OCI-LY3 (cell line): ENCODE results near the gene OPRPN.

Source experiments
- H2AFZ ChIP-seq: fragments of 200-600, 300-600 bp; shearing (Covaris generic); 2 replicates; pipeline ENCODE4 v1.6.0; 2014; ENCODE audit warnings: antibody characterized with exemption, low read depth, low read length
- H3K27ac ChIP-seq: fragments of 200-600, 300-600 bp; sonication (generic); 2 replicates; pipeline ENCODE4 v1.5.1; 2014; ENCODE audit warnings: mild to moderate bottlenecking, low read length, moderate library complexity, mixed read lengths
- H3K27me3 ChIP-seq: fragments of 200-600, 300-600 bp; sonication (generic); 2 replicates; pipeline ENCODE4 v1.6.1; 2014; ENCODE audit warnings: low read depth, low read length, mixed read lengths
- H3K36me3 ChIP-seq: fragments of 200-600, 300-600 bp; sonication (generic); replicated peaks from 2 replicates; pipeline ENCODE3; 2014; ENCODE audit warnings: low read depth, low read length, mixed read lengths
- H3K4me1 ChIP-seq: fragments of 300-600, 200-600 bp; sonication (generic); 2 replicates; pipeline ENCODE4 v1.6.1; 2014; ENCODE audit warnings: low read length, mixed read lengths
- H3K4me2 ChIP-seq: fragments of 200-600, 300-600 bp; sonication (generic); 2 replicates; pipeline ENCODE4 v1.6.1; 2014; ENCODE audit warnings: low read length, mixed read lengths
- H3K4me3 ChIP-seq: fragments of 300-600, 200-600 bp; sonication (generic); 2 replicates; pipeline ENCODE4 v1.5.1; 2014; ENCODE audit warnings: antibody characterized with exemption, mild to moderate bottlenecking, low read length, moderate library complexity
- H3K79me2 ChIP-seq: fragments of 300-600, 200-600 bp; shearing (Covaris generic); 2 replicates; pipeline ENCODE4 v1.6.1; 2014; ENCODE audit warnings: mild to moderate bottlenecking, low read length, mixed read lengths
- H3K9ac ChIP-seq: fragments of 300-600, 200-600 bp; shearing (Covaris generic); 2 replicates; pipeline ENCODE4 v1.6.0; 2014; ENCODE audit warnings: mild to moderate bottlenecking, low read length, moderate library complexity
- H3K9me3 ChIP-seq: fragments of 200-600, 300-600 bp; shearing (Covaris generic); 2 replicates; pipeline ENCODE4 v1.6.1; 2014; ENCODE audit warnings: low read length, mixed read lengths; ENCODE audit not compliant: insufficient read depth
- H4K20me1 ChIP-seq: fragments of 200-600, 300-600 bp; sonication (generic); 2 replicates; pipeline ENCODE4 v1.6.1; 2016; ENCODE audit warnings: low read length, mixed read lengths; ENCODE audit not compliant: insufficient read depth
- EZH2phosphoT487 ChIP-seq: fragments of 200-600 bp; shearing (Covaris generic); IDR thresholded peaks from 2 replicates; pipeline ENCODE4 v1.6.1; 2018; ENCODE audit warnings: antibody characterized with exemption, mixed run types, low read depth
- TF ChIP-seq, protein P1 (sequence below): fragments of 200-600, 300-600 bp; sonication (generic); IDR thresholded peaks from 2 replicates; pipeline ENCODE4 v1.5.1; 2014; ENCODE audit warnings: antibody characterized with exemption, low read length, low read depth

The OPRPN gene, protein sequence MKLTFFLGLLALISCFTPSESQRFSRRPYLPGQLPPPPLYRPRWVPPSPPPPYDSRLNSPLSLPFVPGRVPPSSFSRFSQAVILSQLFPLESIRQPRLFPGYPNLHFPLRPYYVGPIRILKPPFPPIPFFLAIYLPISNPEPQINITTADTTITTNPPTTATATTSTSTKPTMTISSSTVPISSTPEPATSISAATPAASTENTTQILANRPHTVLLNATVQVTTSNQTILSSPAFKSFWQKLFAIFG

DNA sequence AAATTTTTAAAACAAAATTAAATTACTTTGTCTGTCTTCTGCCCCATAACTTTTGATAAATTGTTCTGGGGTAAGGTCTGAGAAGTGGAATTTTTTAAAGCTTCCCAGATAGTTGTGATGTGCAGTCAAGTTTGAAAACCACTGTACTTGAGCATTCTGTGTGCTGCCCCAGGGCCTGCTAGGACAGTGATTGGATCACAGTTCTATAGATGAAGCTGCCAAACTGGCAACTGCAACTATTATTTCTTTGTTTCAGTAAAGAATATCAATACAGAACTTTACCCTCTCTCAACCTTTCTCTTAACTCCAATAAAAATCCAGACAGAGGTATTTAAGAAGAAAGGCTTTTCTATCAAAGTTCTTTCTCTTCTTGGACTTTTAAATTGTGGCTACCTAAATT lies at the start of gene OPRPN:
Gene OPRPN, plus strand, starts transcription at position 361 of the 400 bp plus-strand sequence. CDS start 1,346 bp downstream, outside the sequence.
- H3K9me3 ChIP-seq, result no peaks in the 10 kb centered on the region
- H3K4me3 ChIP-seq, result no peak within 1 kb of the TSS
- H3K4me1 ChIP-seq, result no peaks in the 10 kb centered on the region
- no peak for TF ChIP-seq EZH2phosphoT487
- TF ChIP-seq, protein P1, sequence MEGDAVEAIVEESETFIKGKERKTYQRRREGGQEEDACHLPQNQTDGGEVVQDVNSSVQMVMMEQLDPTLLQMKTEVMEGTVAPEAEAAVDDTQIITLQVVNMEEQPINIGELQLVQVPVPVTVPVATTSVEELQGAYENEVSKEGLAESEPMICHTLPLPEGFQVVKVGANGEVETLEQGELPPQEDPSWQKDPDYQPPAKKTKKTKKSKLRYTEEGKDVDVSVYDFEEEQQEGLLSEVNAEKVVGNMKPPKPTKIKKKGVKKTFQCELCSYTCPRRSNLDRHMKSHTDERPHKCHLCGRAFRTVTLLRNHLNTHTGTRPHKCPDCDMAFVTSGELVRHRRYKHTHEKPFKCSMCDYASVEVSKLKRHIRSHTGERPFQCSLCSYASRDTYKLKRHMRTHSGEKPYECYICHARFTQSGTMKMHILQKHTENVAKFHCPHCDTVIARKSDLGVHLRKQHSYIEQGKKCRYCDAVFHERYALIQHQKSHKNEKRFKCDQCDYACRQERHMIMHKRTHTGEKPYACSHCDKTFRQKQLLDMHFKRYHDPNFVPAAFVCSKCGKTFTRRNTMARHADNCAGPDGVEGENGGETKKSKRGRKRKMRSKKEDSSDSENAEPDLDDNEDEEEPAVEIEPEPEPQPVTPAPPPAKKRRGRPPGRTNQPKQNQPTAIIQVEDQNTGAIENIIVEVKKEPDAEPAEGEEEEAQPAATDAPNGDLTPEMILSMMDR, result no peak
- H3K9ac ChIP-seq, result no peak within 1 kb of the TSS
- H3K36me3 ChIP-seq, result no peaks in the 10 kb centered on the region
- H3K27me3 ChIP-seq, result no peaks in the 10 kb centered on the region
- H4K20me1 ChIP-seq, result no peaks in the 10 kb centered on the region
- H2AFZ ChIP-seq, result no peak within 1 kb of the TSS
- H3K4me2 ChIP-seq, result no peak within 1 kb of the TSS
- no peak within 1 kb of the TSS for H3K27ac ChIP-seq
- no peaks in the 10 kb centered on the region for H3K79me2 ChIP-seq

GRCh38 chr4:70356185-70356584 lies 41.6 kb upstream of the OPRPN start:
- H3K9ac ChIP-seq, result no peak overlapping the region
- H2AFZ ChIP-seq, result no peak overlapping the region
- H3K36me3 ChIP-seq, result no peaks in the 10 kb centered on the region
- H3K79me2 ChIP-seq, result no peaks in the 10 kb centered on the region
- H3K9me3 ChIP-seq, result no peaks in the 10 kb centered on the region
- H4K20me1 ChIP-seq, result no peaks in the 10 kb centered on the region
- no peak for TF ChIP-seq EZH2phosphoT487
- TF ChIP-seq, protein P1, result no peak
- no peak overlapping the region for H3K27ac ChIP-seq
- no peak overlapping the region for H3K4me3 ChIP-seq
- H3K4me1 ChIP-seq, result peaks cover 17% of the 10 kb centered on the region
- no peaks in the 10 kb centered on the region for H3K27me3 ChIP-seq
- no peak overlapping the region for H3K4me2 ChIP-seq

- Histone ChIP-seq H3K4me3 (peak overlapping the region; percentile 23), H3K9ac (no peak overlapping the region), H3K27ac (peak overlapping the region; percentile 17), H4K20me1 (no peaks in the 10 kb centered on the region), H3K4me2 (peak overlapping the region; percentile 67), H3K79me2 (no peaks in the 10 kb centered on the region), H3K4me1 (peaks cover 30% of the 10 kb centered on the region), H2AFZ (no peak overlapping the region), H3K36me3 (no peaks in the 10 kb centered on the region), H3K27me3 (no peaks in the 10 kb centered on the region), H3K9me3 (no peaks in the 10 kb centered on the region)
- TF ChIP-seq, protein P1, result no peak
- no peak for TF ChIP-seq EZH2phosphoT487
Observed at GRCh38 chr4:70359115-70359661, 38.6 kb upstream of the OPRPN start.

- H4K20me1 ChIP-seq, result no peaks in the 10 kb centered on the region
- no peaks in the 10 kb centered on the region for H3K36me3 ChIP-seq
- no peak within 1 kb of the TSS for H3K27ac ChIP-seq
- H3K27me3 ChIP-seq, result no peaks in the 10 kb centered on the region
- H3K4me3 ChIP-seq, result no peak within 1 kb of the TSS
- H3K9ac ChIP-seq, result no peak within 1 kb of the TSS
- no peaks in the 10 kb centered on the region for H3K9me3 ChIP-seq
- H3K4me2 ChIP-seq, result no peak within 1 kb of the TSS
- no peak for TF ChIP-seq EZH2phosphoT487
- TF ChIP-seq, protein P1, result no peak
- no peaks in the 10 kb centered on the region for H3K79me2 ChIP-seq
- no peak within 1 kb of the TSS for H2AFZ ChIP-seq
- peaks cover 43% of the 10 kb centered on the region for H3K4me1 ChIP-seq
Observed at GRCh38 chr4:70360460-70360859, 37.3 kb upstream of the OPRPN start, which contains the start of gene SMR3A. TSS of gene SMR3A (plus strand) at chr4:70360760. CDS start at chr4:70362116, 1,356 bp downstream.
